GM19099 (cell line): Measurements from ENCODE around the gene KRTAP19-3.

ENCODE experiments used
- POLR2A ChIP-seq: IDR thresholded peaks from 3 replicates; pipeline ENCODE4 v1.6.1; 2011; ENCODE audit warnings: low read depth; ENCODE audit not compliant: insufficient read length; ENCODE audit errors: extremely low read depth

The KRTAP19-3 gene

GRCh38 chr21:30491963-30492428 is at the start of gene KRTAP19-3:
Gene KRTAP19-3, minus strand, starts transcription at chr21:30492013. Its CDS starts 56 bp downstream, at chr21:30491957.
- TF ChIP-seq POLR2A = no peak

- TF ChIP-seq POLR2A = no peak
Measured at GRCh38 chr21:30518876-30519275, 27.1 kb upstream of the KRTAP19-3 start.

GRCh38 chr21:30515681-30516080 is 23.9 kb upstream of the KRTAP19-3 start:
- TF ChIP-seq POLR2A = no peak

DNA sequence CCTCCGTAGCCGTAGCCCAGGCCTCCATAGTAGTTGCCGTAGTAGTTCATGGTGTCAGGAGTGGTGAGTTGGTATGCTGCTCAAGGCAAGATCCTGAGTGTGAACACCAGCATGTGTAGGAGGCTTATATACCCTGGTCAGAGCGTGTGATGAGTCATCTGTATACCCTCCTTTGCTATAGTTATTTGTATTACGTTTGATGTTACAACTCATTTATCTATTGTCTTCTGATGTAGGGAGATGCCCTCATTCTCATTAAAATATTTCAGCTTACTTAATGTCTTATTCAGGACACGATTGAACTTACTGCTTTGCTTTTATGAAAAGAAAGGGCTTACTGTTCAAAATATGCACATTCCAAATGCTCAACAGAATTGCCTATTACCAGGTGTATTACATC is 10.2 kb upstream of the KRTAP19-3 start, which contains the start of gene KRTAP19-5:
TSS of gene KRTAP19-5 (minus strand) at position 101 of the 400 bp plus-strand sequence. CDS start at position 50, 51 bp downstream.
- no peak for TF ChIP-seq POLR2A

- no peak for TF ChIP-seq POLR2A
Measured at GRCh38 chr21:30497065-30497464, 5.3 kb upstream of the KRTAP19-3 start, which contains the start of gene KRTAP19-4. Gene KRTAP19-4, minus strand, starts transcription at chr21:30497165. Its CDS starts 55 bp downstream, at chr21:30497110.

GRCh38 chr21:30487336-30487735 is 4.5 kb downstream of the KRTAP19-3 start, which contains the start of gene KRTAP19-2:
Gene KRTAP19-2, minus strand, starts transcription at chr21:30487436. Its CDS starts 88 bp downstream, at chr21:30487348.
- no peak for TF ChIP-seq POLR2A

DNA sequence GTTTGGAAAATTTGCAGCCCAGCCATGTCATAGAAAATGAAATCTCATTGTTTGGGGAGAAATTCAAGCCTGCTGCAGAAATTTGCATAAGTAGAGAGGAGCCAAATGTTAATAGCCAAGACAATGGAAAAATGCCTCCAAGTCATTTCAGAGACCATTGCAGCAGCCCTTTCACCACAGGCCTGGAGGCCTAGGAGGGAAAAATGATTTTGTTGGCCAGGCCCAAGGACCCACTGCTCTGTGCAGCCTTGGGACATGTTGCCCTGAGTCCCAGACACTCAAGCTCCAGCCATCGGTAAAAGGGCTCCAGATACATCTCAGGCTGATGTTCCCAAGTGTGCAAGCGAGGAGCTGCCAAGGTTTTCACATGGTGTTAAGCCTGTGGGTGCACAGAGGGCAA is 5.6 kb downstream of the KRTAP19-3 start:
- TF ChIP-seq POLR2A = no peak

- TF ChIP-seq POLR2A = no peak
Measured at GRCh38 chr21:30482130-30482529, 9.7 kb downstream of the KRTAP19-3 start.

- TF ChIP-seq POLR2A = no peak
Measured at GRCh38 chr21:30480145-30480544, 11.7 kb downstream of the KRTAP19-3 start, which contains the start of gene KRTAP19-1. Gene KRTAP19-1, minus strand, starts transcription at chr21:30480367. Its CDS starts 50 bp downstream, at chr21:30480317.

DNA sequence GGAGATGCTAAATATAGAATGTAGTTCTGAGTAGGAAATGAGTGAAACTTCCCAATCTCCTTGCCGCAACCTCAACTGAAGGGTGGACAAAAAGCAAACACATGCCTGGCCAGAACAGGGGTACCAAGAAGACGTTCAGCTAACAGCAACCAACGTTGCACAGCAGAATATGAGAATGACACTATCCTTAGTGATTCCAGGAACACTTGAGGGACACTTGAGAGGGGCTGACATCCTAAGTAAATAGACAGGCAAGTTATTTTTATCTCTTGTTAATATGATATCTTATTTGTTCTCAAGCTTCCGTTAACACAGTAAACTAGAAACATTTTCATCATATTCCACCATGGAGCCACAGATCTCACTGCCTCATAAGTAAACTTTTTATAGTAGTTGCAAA is 12.6 kb downstream of the KRTAP19-3 start:
- TF ChIP-seq POLR2A = no peak

GRCh38 chr21:30478004-30478403 is 13.8 kb downstream of the KRTAP19-3 start:
- no peak for TF ChIP-seq POLR2A

DNA sequence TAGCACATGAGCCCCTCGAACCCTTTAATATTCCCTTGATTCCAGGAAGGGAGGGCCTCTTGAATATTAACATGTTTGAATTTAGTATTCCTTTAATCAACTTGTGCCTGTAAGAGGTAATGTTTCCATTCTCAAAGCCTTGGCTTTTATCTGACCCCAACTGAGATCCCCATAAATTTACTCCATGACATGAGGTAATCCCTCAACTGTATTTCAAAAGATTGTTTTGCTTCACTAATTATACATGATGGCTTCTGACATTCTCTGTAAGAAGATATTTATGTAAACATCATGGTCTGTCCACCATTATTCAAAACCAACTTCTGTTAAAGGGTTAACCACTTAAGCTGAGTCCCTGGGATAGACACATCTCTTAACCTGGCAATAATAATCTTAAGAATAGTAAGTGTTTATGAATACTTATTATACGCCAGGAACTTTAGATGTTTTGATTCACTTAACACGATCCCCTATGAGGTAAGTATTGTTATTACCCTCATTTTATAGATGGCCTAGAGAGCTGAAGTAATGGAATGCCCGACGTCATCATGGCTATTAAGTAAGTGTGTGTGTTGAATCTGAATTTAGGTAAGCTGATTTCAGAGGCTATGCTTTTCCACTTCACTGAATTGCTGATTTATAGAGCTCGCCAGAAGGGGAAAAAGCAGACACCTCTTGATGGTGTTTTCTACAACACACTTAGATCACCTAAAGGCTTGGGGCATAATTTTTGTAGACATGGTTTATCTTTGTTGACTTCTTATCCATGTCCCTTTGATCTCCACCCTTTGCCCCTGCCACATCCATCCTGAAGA is 22.7 kb downstream of the KRTAP19-3 start:
- no peak for TF ChIP-seq POLR2A

DNA sequence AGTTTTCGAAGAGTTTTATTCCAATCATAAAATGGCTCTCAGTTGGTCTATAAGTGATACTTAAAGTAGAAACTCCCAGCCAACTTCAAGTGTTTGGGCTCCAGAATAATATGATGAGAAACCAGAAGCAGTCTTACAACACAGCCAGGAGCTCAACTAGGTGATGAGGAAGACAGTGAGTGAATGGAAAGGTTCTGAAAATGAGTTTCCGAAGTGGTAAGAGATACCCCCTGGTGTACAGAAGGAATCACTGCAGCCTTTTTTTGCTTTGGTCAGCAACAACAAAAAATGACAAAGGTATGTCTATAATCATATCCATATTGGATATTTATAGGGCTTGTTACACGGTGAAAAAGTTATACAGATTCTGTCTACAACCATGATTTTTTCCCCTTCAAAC is 28.1 kb downstream of the KRTAP19-3 start:
- no peak for TF ChIP-seq POLR2A

DNA sequence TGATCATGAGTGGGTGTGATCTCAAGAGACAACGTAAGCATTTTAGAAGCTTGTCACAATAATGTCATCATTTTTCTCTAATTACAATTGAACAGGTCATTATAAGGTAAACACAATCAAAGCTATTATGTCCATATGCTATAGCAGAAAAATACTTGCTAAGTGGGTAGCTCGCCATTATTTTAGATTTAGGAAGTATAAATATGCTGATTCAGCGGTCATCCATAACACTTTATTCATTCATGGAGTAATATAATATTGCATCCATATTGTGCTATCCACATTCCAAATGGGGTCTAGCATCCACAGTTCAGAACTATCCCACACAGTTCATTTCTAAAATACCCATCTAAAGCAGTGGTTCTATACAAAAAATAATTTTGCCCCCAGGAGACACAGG is 43.3 kb downstream of the KRTAP19-3 start:
- TF ChIP-seq POLR2A = no peak

DNA sequence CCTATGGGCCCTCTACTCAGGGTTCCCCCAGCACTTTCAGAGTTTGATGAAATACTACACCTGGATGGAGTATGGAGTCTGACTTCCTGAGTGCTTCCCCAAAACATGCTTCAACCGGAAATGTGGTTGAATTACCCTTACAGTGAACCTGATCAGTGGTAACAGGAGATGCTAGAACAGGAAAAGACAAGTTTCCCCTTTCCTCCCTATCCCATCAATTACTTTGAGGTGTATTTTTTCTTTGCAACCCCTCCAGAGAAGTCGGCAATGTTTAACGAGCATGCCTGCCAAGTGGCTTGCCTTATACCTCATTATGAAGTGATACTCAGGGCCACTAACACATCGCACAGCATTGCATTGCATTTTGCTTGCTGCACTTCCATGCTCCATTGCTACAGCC is 44.8 kb downstream of the KRTAP19-3 start:
- no peak for TF ChIP-seq POLR2A

DNA sequence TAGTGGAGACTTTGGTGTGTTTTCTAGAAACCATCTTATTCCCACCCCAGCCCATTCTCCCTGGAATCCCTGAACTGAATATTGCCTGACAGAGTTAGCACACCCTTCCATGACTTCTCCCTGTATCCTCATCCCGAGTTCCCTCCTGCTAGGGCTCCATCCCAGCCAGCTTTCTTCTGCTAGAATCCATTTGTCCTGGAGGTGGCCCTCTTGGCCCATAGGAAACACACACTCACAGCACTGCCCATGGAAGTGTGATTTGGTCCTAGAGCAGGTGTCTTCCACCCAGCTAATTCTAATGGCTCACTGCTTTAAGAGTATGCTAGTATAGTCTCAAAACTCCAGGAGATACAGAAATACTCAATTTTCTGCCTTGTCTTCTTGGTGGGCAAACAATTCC is 47.6 kb downstream of the KRTAP19-3 start:
- no peak for TF ChIP-seq POLR2A
